Brain microvascular endothelial cell (primary cell): Measurements from ENCODE around the gene SPTBN4.

ENCODE experiments used
- DNase-seq: peaks from one replicate; pipeline ENCODE4 v3.0.0-alpha.2; 2020
- H3K27ac ChIP-seq: fragments of 250-450 bp; sonication (Bioruptor Pico); 2 replicates; pipeline ENCODE4 v1.5.1; 2020; ENCODE audit warnings: mild to moderate bottlenecking, moderate library complexity
- H3K27me3 ChIP-seq: fragments of 250-450 bp; sonication (Bioruptor Pico); replicated peaks from 2 replicates; pipeline ENCODE4 v1.5.1; 2020; ENCODE audit warnings: mild to moderate bottlenecking
- H3K36me3 ChIP-seq: fragments of 250-450 bp; sonication (Bioruptor Pico); replicated peaks from 2 replicates; pipeline ENCODE4 v1.5.1; 2020; ENCODE audit warnings: mild to moderate bottlenecking
- H3K4me3 ChIP-seq: 2 replicates; pipeline ENCODE4 v1.5.1; 2011; ENCODE audit warnings: low read depth, mild to moderate bottlenecking, control low read depth, low read length, moderate library complexity
- in situ Hi-C: cut with HindIII; loops from 2 replicates; pipeline ENCODE4 v1.10.0; 2017; ENCODE audit warnings: low sequenced_read_pairs, low pct_ligation_motif_present
- TF ChIP-seq, protein P1 (sequence below): IDR thresholded peaks from 2 replicates; pipeline ENCODE4 v1.5.1; 2011; ENCODE audit warnings: low read depth, mild to moderate bottlenecking, moderate library complexity, low read length, control low read depth, inconsistent platforms; ENCODE audit errors: missing control alignments

The SPTBN4 gene

DNA sequence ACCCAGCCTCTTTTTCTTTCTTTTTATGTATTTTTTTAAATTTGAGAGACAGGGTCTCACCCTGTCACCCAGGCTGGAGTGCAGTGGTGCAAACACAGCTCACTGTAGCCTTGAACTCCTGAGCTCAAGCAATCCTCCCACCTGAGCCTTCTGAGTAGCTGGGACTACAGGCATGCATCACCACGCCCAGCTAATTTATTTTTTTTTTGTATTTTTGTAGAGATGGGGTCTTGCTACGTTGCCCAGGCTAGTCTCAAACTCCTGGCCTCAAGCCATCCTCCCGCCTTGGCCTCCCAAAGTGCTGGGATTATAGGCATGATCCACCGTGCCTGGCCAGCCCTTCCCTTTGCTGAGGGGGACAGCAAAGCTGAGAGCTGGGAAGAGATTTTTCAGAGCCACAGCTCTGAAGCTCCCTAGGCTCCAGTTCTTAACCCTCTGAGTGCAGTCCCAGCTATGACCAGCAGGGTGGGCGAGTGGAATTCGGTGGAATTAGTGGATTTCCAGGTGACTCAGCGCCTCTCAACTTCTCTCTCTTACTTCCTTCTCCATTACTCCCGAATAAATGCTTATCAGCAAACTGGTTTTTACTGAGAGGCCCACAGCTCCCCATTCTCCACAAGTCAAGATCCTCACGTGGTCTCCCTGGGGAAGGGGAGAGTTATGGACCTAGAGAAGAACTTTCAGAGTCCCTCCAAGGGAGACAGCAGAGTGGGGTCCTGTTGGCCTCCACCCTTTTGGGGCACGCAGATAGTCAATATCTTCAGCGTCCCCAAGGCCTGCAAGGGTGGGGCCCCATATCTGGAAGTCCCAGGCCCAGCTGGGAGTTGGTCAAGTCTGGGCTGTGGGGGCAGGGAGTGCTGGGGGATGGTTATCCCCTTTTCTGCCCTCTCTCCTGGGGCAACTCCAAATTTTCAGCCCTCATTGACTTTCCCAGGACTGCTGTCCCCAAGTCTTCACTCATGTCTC is 2.5 kb upstream of the SPTBN4 start:
- peak overlapping the region; percentile 25 for H3K27ac ChIP-seq
- in situ Hi-C loops: no loop called here

DNA sequence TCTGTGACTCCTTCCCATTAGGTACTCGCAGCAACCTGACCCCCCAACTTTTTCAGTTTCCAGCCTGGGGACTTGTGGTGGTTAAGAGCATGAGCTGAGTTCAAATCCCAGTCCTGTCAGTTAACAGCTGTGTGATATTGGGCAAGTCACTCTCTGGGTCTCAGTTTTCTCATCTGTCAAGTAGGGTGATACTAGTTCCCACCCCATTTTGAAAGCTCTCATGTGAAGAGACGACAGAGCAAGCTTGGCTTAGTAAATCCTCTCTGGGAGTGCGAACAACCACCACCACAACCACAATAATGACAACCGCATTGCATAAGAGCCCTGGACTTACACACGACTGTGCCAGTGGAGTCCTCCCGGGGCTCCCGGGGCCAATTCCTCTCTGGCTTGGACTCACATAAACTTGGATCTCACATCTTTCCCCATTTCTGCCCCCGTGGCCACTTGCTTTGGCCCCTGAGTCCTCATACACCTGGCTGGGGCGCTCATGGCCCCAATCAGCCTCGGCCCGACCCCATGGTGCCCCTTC is 1.7 kb upstream of the SPTBN4 start:
- Histone ChIP-seq H3K4me3 (peak overlapping the region; percentile 69), H3K27me3 (no peaks in the 10 kb centered on the region), H3K36me3 (no peaks in the 10 kb centered on the region), H3K27ac (peak overlapping the region; percentile 41)
- peak; percentile 58 for DNase-seq
- TF ChIP-seq, protein P1, sequence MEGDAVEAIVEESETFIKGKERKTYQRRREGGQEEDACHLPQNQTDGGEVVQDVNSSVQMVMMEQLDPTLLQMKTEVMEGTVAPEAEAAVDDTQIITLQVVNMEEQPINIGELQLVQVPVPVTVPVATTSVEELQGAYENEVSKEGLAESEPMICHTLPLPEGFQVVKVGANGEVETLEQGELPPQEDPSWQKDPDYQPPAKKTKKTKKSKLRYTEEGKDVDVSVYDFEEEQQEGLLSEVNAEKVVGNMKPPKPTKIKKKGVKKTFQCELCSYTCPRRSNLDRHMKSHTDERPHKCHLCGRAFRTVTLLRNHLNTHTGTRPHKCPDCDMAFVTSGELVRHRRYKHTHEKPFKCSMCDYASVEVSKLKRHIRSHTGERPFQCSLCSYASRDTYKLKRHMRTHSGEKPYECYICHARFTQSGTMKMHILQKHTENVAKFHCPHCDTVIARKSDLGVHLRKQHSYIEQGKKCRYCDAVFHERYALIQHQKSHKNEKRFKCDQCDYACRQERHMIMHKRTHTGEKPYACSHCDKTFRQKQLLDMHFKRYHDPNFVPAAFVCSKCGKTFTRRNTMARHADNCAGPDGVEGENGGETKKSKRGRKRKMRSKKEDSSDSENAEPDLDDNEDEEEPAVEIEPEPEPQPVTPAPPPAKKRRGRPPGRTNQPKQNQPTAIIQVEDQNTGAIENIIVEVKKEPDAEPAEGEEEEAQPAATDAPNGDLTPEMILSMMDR: no peak
- in situ Hi-C loops: no loop called here

More for the DNA sequence above, 2.5 kb upstream of the SPTBN4 start:
- no peaks in the 10 kb centered on the region for H3K36me3 ChIP-seq
- TF ChIP-seq, protein P1: peak; percentile 90
- no peaks in the 10 kb centered on the region for H3K27me3 ChIP-seq
- H3K4me3 ChIP-seq: peak overlapping the region; percentile 69
- DNase-seq: peak; percentile 92

DNA sequence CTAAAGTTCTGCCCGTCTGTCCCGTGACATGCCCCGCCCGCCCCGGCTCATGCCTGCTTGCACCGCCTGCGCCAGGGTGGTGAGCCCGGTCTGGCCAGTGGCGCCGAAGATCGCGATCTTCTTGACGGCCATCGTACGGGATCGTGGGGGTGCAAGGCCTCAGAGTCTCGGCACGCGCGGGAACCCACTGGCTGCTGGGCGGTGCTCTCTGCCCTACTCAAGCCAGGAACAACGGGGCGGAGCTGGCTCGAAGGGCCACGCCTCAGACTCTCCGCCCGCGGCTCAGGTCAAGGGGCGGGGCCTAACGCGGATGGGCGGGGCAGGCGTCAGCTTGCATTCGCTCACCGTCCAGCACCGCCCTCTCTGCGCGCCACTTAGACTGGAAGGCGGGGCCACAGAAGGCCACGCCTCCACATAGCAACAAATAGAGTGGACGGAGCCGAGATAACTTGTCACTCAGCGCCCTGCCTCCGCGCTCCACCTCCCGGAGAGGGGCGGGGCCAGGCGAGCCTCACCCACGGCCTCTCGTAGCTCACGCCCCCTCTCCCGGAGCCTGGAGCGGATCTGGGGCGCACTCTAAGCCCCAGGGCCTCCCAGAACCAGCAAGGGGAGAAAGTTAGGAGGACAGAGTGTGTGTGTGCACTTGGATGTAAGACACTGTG is 1.1 kb upstream of the SPTBN4 start, which contains the start of gene BLVRB:
Gene BLVRB (minus strand): TSS at position 189 of the 662 bp plus-strand sequence. CDS start 57 bp downstream, at position 132.
- TF ChIP-seq, protein P1: no peak
- H3K36me3 ChIP-seq: no peaks in the 10 kb centered on the region
- H3K27ac ChIP-seq: peak within 1 kb of the TSS; percentile 41
- in situ Hi-C loops: no loop called here
- peak; percentile 99 for DNase-seq
- peak within 1 kb of the TSS; percentile 69 for H3K4me3 ChIP-seq
- H3K27me3 ChIP-seq: no peaks in the 10 kb centered on the region

DNA sequence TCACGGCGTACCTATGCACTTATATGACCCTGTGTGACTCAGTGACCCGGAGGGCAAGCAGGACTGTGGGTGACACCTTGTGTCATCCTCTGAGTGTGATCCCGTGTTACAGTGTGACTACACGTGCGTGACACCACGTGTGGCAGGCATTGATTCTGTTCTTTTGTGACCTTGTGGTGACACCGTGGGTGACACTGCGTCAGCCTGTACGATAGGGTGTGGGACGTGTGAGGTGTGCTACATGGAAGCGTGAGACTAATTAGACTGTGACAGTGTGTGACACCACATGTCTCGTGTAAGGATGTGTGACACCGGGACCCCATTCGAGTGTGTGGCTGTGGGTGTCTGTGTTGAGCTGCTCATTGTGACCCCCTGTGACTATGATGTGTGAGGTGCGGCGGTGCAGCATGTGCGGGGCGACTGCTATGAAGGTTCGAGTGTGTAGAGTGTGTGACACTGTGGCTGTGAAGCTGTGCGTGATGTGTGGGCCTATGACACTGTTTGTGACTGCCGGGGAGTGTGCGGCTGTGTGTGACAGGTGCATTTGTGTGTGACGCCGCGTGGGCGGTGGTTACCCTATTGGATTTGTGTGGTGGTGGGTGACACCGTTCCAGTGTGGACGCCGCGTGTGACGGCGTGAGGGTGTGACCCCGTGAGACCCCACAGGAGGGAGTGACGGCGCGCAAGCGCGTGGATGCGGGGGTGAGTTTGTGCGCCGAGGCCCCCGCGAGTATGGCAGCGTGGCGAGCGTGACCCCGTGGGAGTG is 399 bp upstream of the SPTBN4 start:
- H3K27me3 ChIP-seq: no peaks in the 10 kb centered on the region
- H3K36me3 ChIP-seq: no peaks in the 10 kb centered on the region
- DNase-seq: no peak
- H3K27ac ChIP-seq: no peak overlapping the region
- in situ Hi-C loops: no loop called here
- TF ChIP-seq, protein P1: no peak
- peak overlapping the region; percentile 47 for H3K4me3 ChIP-seq

DNA sequence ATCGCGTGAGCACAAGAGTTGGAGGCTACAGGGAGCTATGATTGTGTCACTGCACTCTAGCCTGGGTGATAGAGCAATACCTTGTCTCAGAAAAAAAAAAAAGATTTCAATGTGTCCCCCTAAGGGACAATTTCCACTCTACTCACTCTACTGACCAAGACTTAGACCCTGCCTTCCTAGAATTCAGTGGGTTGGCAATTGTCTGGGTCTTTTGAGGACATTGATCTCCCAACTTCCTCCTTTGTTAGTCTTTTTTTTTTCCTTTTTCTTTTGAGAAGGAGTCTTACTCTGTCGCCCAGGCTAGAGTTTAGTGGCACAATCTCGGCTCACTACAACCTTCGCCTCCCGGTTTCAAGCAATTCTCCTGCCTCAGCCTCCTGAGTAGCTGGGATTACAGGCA is 2.2 kb downstream of the SPTBN4 start:
- no peaks in the 10 kb centered on the region for H3K27me3 ChIP-seq
- no peaks in the 10 kb centered on the region for H3K36me3 ChIP-seq
- TF ChIP-seq, protein P1: no peak
- DNase-seq: no peak
- no peak overlapping the region for H3K4me3 ChIP-seq
- no peak overlapping the region for H3K27ac ChIP-seq
- in situ Hi-C loops: no loop called here
